ENCODE measurements around the gene MYLK. TPM values are rescaled to one million over a fixed set of nuclear protein-coding genes. Genes with fewer than 3 reads are reported as not detected.
"Not testable (repeated sequence)": the region's sequence is repeated elsewhere in the genome, so short reads cannot be mapped to it uniquely, and the experiment has no call there.

Gene MYLK
- total and polyA plus RNA-seq, 4 donors = 17.1 to 158 (median 41.9) TPM

DNA sequence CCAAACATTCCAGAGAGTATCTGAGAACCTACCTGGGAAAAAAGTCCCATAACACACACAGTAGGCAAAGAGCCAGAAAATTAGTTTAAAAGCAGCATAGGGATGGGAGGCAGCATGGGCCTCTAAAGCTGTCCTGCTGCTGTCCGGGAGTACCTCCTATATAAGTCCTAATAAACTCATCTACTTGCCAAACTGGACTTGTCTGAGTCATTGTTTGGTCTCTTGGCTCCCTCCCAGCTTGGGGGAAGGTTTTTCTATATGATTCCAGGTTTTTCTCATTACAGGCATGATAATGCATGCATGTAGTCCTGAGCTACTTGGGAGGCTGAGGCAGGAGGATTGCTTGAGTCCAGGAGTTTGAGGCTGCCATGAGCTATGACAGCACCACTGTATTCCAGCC is 281.8 kb downstream of the MYLK start:
- Histone ChIP-seq H3K9ac (ENCODE audit: low read depth in 1 of 2, low read length in 2 of 2) (no peak overlapping the region), H3K36me3 (ENCODE audit: control insufficient read depth in 4 of 4, insufficient read depth in 3 of 4, low read depth in 1 of 4, low read length in 3 of 4) (no peaks in the 10 kb centered on the region), H3K27ac (ENCODE audit: low read depth in 1 of 2, low read length in 2 of 2) (no peak overlapping the region), H3K9me3 (ENCODE audit: control insufficient read depth in 4 of 4, low read length in 3 of 4) (no peaks in the 10 kb centered on the region), H3K27me3 (ENCODE audit: control insufficient read depth in 4 of 4, insufficient read depth in 4 of 4, low read length in 3 of 4) (no peaks in the 10 kb centered on the region), H3K4me3 (ENCODE audit: low read depth in 1 of 3, low read length in 3 of 3) (no peak overlapping the region), H3K4me1 (ENCODE audit: control insufficient read depth in 4 of 4, insufficient read depth in 4 of 4, low read length in 3 of 4) (peaks cover 3 to 36% (median 34%) of the 10 kb centered on the region in 4 donors)
- TF ChIP-seq, protein P1, sequence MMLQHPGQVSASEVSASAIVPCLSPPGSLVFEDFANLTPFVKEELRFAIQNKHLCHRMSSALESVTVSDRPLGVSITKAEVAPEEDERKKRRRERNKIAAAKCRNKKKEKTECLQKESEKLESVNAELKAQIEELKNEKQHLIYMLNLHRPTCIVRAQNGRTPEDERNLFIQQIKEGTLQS (IDR thresholded peaks at IDR 0.05) = no peak
- TF ChIP-seq, protein P2, sequence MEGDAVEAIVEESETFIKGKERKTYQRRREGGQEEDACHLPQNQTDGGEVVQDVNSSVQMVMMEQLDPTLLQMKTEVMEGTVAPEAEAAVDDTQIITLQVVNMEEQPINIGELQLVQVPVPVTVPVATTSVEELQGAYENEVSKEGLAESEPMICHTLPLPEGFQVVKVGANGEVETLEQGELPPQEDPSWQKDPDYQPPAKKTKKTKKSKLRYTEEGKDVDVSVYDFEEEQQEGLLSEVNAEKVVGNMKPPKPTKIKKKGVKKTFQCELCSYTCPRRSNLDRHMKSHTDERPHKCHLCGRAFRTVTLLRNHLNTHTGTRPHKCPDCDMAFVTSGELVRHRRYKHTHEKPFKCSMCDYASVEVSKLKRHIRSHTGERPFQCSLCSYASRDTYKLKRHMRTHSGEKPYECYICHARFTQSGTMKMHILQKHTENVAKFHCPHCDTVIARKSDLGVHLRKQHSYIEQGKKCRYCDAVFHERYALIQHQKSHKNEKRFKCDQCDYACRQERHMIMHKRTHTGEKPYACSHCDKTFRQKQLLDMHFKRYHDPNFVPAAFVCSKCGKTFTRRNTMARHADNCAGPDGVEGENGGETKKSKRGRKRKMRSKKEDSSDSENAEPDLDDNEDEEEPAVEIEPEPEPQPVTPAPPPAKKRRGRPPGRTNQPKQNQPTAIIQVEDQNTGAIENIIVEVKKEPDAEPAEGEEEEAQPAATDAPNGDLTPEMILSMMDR (IDR thresholded peaks at IDR 0.05; ENCODE audit: low read depth, low read length, missing input control) = no peak
- TF ChIP-seq, protein P3, sequence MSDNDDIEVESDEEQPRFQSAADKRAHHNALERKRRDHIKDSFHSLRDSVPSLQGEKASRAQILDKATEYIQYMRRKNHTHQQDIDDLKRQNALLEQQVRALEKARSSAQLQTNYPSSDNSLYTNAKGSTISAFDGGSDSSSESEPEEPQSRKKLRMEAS (IDR thresholded peaks at IDR 0.05) = no peak
- no peak for TF ChIP-seq YY1 (IDR thresholded peaks at IDR 0.05)
- TF ChIP-seq NR2F2 (IDR thresholded peaks at IDR 0.05) = no peak
- no peak for TF ChIP-seq GABPA (IDR thresholded peaks at IDR 0.05 in 1 of 2, conservative IDR thresholded peaks at IDR 0.05 in 1 of 2)
- no peak for TF ChIP-seq JUND (IDR thresholded peaks at IDR 0.05)
- TF ChIP-seq EGR1 (IDR thresholded peaks at IDR 0.05; ENCODE audit: low read depth in 2 of 2) = no peak
- no peak for TF ChIP-seq RAD21 (IDR thresholded peaks at IDR 0.05)
- TF ChIP-seq FOXA2 (IDR thresholded peaks at IDR 0.05) = no peak
- no peak for TF ChIP-seq HNF4G (IDR thresholded peaks at IDR 0.05)
- DNase-seq (ENCODE audit: low spot score) = no peak
- WGBS = 71% methylated on average over 1 of the region's 1 CpG

DNA sequence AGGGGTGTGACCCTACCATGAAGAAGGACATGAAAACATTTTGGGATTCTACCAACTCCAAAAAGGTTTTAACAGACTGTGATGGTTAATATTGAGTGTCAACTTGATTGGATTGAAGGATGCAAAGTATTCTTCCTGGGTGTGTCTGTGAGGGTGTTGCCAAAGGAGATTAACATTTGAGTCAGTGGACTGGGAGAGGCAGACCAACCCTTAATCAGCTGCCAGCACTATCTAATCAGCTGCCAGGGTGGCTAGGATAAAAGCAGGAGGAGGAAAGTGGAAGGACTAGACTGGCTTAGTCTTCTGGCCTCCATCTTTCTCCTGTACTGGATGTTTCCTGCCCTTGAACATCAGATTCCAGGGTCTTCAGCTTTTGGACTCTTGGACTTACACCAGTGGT is 283.3 kb downstream of the MYLK start:
- not testable (repeated sequence) for H3K27ac ChIP-seq (ENCODE audit: low read depth in 1 of 2, low read length in 2 of 2); H3K9me3 ChIP-seq (ENCODE audit: control insufficient read depth in 4 of 4, low read length in 3 of 4); DNase-seq (ENCODE audit: low spot score); H3K9ac ChIP-seq (ENCODE audit: low read depth in 1 of 2, low read length in 2 of 2); H3K4me3 ChIP-seq (ENCODE audit: low read depth in 1 of 3, low read length in 3 of 3); H3K36me3 ChIP-seq (ENCODE audit: control insufficient read depth in 4 of 4, insufficient read depth in 3 of 4, low read depth in 1 of 4, low read length in 3 of 4); H3K27me3 ChIP-seq (ENCODE audit: control insufficient read depth in 4 of 4, insufficient read depth in 4 of 4, low read length in 3 of 4)
- peaks cover 3 to 29% (median 26%) of the 10 kb centered on the region in 4 donors for H3K4me1 ChIP-seq (ENCODE audit: control insufficient read depth in 4 of 4, insufficient read depth in 4 of 4, low read length in 3 of 4)

DNA sequence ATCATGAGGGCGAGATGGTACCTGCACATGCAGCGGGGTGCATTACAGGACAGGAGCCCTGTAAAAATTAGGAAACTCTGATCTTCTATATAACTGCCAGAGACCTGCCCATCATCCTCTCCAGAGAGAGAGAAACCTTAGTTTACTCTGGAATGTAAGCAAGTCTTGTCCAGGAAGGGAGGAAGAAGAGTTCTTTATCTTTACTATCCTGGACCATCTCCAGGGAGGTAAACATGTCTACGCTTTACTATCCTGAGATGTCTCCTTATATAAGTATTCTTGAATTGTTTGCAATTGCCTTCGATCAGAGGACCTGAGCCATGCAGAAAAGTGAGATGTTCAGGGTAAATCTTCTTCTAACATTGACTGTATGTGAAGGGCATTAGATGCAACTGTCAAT is 286.6 kb downstream of the MYLK start:
- Histone ChIP-seq H3K27ac (ENCODE audit: low read depth in 1 of 2, low read length in 2 of 2) (no peak overlapping the region), H3K9me3 (ENCODE audit: control insufficient read depth in 4 of 4, low read length in 3 of 4) (no peaks in the 10 kb centered on the region), H3K4me3 (ENCODE audit: low read depth in 1 of 3, low read length in 3 of 3) (no peak overlapping the region), H3K36me3 (ENCODE audit: control insufficient read depth in 4 of 4, insufficient read depth in 3 of 4, low read depth in 1 of 4, low read length in 3 of 4) (no peaks in the 10 kb centered on the region), H3K4me1 (ENCODE audit: control insufficient read depth in 4 of 4, insufficient read depth in 4 of 4, low read length in 3 of 4) (peaks cover 5 to 11% (median 6%) of the 10 kb centered on the region in 4 donors), H3K9ac (ENCODE audit: low read depth in 1 of 2, low read length in 2 of 2) (no peak overlapping the region), H3K27me3 (ENCODE audit: control insufficient read depth in 4 of 4, insufficient read depth in 4 of 4, low read length in 3 of 4) (no peaks in the 10 kb centered on the region)
- DNase-seq (ENCODE audit: low spot score) = no peak
- TF ChIP-seq, protein P4, sequence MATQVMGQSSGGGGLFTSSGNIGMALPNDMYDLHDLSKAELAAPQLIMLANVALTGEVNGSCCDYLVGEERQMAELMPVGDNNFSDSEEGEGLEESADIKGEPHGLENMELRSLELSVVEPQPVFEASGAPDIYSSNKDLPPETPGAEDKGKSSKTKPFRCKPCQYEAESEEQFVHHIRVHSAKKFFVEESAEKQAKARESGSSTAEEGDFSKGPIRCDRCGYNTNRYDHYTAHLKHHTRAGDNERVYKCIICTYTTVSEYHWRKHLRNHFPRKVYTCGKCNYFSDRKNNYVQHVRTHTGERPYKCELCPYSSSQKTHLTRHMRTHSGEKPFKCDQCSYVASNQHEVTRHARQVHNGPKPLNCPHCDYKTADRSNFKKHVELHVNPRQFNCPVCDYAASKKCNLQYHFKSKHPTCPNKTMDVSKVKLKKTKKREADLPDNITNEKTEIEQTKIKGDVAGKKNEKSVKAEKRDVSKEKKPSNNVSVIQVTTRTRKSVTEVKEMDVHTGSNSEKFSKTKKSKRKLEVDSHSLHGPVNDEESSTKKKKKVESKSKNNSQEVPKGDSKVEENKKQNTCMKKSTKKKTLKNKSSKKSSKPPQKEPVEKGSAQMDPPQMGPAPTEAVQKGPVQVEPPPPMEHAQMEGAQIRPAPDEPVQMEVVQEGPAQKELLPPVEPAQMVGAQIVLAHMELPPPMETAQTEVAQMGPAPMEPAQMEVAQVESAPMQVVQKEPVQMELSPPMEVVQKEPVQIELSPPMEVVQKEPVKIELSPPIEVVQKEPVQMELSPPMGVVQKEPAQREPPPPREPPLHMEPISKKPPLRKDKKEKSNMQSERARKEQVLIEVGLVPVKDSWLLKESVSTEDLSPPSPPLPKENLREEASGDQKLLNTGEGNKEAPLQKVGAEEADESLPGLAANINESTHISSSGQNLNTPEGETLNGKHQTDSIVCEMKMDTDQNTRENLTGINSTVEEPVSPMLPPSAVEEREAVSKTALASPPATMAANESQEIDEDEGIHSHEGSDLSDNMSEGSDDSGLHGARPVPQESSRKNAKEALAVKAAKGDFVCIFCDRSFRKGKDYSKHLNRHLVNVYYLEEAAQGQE (IDR thresholded peaks at IDR 0.05) = no peak
- TF ChIP-seq, protein P1 (IDR thresholded peaks at IDR 0.05) = no peak
- TF ChIP-seq, protein P3 (IDR thresholded peaks at IDR 0.05) = no peak
- TF ChIP-seq EGR1 (IDR thresholded peaks at IDR 0.05; ENCODE audit: low read depth in 2 of 2) (no peak), RXRA (IDR thresholded peaks at IDR 0.05) (no peak)
- 90% methylated on average over 4 of the region's 4 CpGs for WGBS

Data from liver (tissue), 9 donors.